HepG2 (cell line): ENCODE data around the gene TAF6L. TPM values are rescaled to one million over a fixed set of nuclear protein-coding genes. Genes with fewer than 3 reads are reported as not detected.

ENCODE experiments used
- AHDC1 ChIP-seq: sonication (generic); formaldehyde crosslinking; IDR thresholded peaks from 2 replicates; pipeline ENCODE4 v1.5.1; 2020; ENCODE audit warnings: mild to moderate bottlenecking, missing genetic modification reagents, borderline replicate concordance
- ARNT ChIP-seq: fragments of 450-650 bp; IDR thresholded peaks from 2 replicates; pipeline ENCODE4 v1.6.1; 2017
- CENPT ChIP-seq: sonication (generic); formaldehyde crosslinking; IDR thresholded peaks from 2 replicates; pipeline ENCODE4 v1.8.0; 2022; ENCODE audit warnings: low read depth, mild to moderate bottlenecking, moderate library complexity, missing genetic modification reagents
- CHD4 ChIP-seq: fragments of 200-600 bp; sonication (generic); IDR thresholded peaks from 2 replicates; pipeline ENCODE4 v1.7.0; 2017; ENCODE audit warnings: mild to moderate bottlenecking, low read length, borderline replicate concordance
- CREBL2 ChIP-seq: sonication (generic); formaldehyde crosslinking; IDR thresholded peaks from 2 replicates; pipeline ENCODE4 v1.8.1; 2023; ENCODE audit warnings: missing genetic modification reagents, mild to moderate bottlenecking, borderline replicate concordance
- FLYWCH1 ChIP-seq: sonication (generic); formaldehyde crosslinking; IDR thresholded peaks from 2 replicates; pipeline ENCODE4 v1.8.1; 2023; ENCODE audit warnings: mild to moderate bottlenecking, missing genetic modification reagents
- GATAD1 ChIP-seq: IDR thresholded peaks from 2 replicates; pipeline ENCODE4 v1.6.1; 2016; ENCODE audit warnings: missing genetic modification reagents, missing compliant biosample characterization
- HES4 ChIP-seq: sonication (generic); formaldehyde crosslinking; IDR thresholded peaks from 2 replicates; pipeline ENCODE4 v1.9.0; 2021; ENCODE audit warnings: mild to moderate bottlenecking, missing genetic modification reagents, borderline replicate concordance
- NCOA5 ChIP-seq: sonication (generic); formaldehyde crosslinking; IDR thresholded peaks from 2 replicates; pipeline ENCODE4 v1.4.0; 2020; ENCODE audit warnings: missing genetic modification reagents
- NFKB2 ChIP-seq: sonication (generic); formaldehyde crosslinking; IDR thresholded peaks from 2 replicates; pipeline ENCODE4 v1.4.0; 2020; ENCODE audit warnings: missing genetic modification reagents, borderline replicate concordance
- PCBP1 ChIP-seq: fragments of 200-400 bp; formaldehyde crosslinking; IDR thresholded peaks from 2 replicates; pipeline ENCODE4 v1.6.1; 2017; ENCODE audit warnings: mild to moderate bottlenecking, low read depth, low read length, borderline replicate concordance
- ZNF777 ChIP-seq: sonication (generic); formaldehyde crosslinking; IDR thresholded peaks from 2 replicates; pipeline ENCODE4 v1.4.0; 2020; ENCODE audit warnings: missing genetic modification reagents
- ZSCAN31 ChIP-seq: sonication (generic); formaldehyde crosslinking; IDR thresholded peaks from 2 replicates; pipeline ENCODE4 v1.5.0; 2020; ENCODE audit warnings: low read depth, mild to moderate bottlenecking, missing genetic modification reagents
- polyA plus RNA-seq, 8 experiments: library from polyadenylated mRNA; depleted of rRNA in 3 of 8; stranded (reverse) in 7 of 8; unstranded in 1 of 8; fragments of >200 nt; fragmentation: Illumina TruSeq in 4 of 8; extraction: Trizol in 4 of 8; gene quantifications; 2 replicates each; pipeline versions ENCODE4 v1.2.1 to v1.2.3, GENCODE V29; 2011 to 2016; ENCODE audit warnings: low read depth in 4 of 8, missing spikeins in 1 of 8, mixed read lengths in 1 of 8; ENCODE audit not compliant: insufficient read depth in 1 of 8
- total RNA-seq, 5 experiments: library from RNA; depleted of rRNA; stranded (reverse); fragments of >200 nt; fragmentation: Illumina TruSeq; extraction: Trizol; gene quantifications; 2 replicates each; pipeline ENCODE4 v1.2.3, GENCODE V29; 2016; ENCODE audit warnings: low read depth in 1 of 5
- TF ChIP-seq, protein P1 (sequence below): sonication (generic); formaldehyde crosslinking; IDR thresholded peaks from 2 replicates; pipeline ENCODE4 v1.4.0; 2020; ENCODE audit warnings: low read depth, mild to moderate bottlenecking, missing genetic modification reagents
- TF ChIP-seq, protein P2 (sequence below): sonication (generic); formaldehyde crosslinking; IDR thresholded peaks from 2 replicates; pipeline ENCODE4 v1.5.0; 2020; ENCODE audit warnings: mild to moderate bottlenecking, missing genetic modification reagents, moderate library complexity

Gene TAF6L
- total and polyA plus RNA-seq, 2 of the 13 experiments (the other 11 are each of a cell fraction or from before 2014, with no cell fraction given) = 12.6 to 19.4 TPM

DNA sequence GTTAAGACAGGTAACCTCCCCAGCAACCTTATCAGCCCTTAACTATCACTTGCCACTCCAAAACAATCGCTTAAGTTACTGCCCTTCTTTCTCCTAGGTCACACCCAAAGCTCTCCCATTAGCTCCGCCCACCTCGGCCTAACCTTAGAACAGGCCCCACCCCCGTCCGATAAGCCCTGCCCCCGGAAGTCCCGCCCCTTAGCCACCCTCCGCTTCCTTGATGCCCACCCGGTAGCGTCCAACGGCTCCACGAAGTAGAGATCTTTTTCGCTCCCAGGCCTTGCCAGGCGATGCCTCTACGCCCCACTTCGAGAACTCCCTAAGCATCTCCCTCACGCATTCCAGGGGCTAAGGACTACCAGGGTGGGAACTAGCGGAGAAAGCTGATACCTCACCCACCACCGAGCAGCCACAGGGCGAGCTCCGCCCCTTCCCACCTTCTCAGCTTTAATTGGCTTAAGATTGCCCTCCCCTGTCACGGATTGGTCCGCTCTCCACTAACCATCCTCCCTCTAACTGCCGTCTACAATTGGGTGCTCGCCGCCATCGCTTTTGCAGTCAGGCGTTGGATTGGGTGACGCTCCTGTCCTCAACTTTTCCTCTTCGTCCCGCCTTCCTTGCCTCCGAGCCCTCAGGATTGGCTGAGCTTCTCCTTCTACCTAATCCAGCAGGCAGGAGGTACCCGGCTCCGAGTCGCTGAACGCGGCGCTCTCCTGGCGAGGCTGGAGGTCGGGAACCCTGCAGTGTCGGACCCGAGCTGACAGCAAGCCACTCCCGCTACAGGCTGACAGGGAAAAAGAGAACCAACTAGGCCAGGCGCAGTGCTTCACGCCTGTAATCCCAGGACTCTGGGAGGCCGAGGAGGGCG lies 17.2 kb upstream of the TAF6L start, which contains the start of gene ZBTB3 (continued):
- TF ChIP-seq AHDC1 (CRISPR knock-in tag) = no peak
- peak; percentile 74; the same call in 1 of the 2 replicates for TF ChIP-seq CHD4
- TF ChIP-seq PCBP1 = no peak
- TF ChIP-seq HES4 (CRISPR knock-in tag) = no peak
- TF ChIP-seq CENPT (CRISPR knock-in tag) = no peak
- no peak for TF ChIP-seq CREBL2 (CRISPR knock-in tag)
- TF ChIP-seq, protein P1, sequence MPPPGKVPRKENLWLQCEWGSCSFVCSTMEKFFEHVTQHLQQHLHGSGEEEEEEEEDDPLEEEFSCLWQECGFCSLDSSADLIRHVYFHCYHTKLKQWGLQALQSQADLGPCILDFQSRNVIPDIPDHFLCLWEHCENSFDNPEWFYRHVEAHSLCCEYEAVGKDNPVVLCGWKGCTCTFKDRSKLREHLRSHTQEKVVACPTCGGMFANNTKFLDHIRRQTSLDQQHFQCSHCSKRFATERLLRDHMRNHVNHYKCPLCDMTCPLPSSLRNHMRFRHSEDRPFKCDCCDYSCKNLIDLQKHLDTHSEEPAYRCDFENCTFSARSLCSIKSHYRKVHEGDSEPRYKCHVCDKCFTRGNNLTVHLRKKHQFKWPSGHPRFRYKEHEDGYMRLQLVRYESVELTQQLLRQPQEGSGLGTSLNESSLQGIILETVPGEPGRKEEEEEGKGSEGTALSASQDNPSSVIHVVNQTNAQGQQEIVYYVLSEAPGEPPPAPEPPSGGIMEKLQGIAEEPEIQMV (CRISPR knock-in tag) = no peak
- peak; percentile 49 for TF ChIP-seq ZSCAN31 (CRISPR knock-in tag)
- TF ChIP-seq FLYWCH1 (CRISPR knock-in tag) = no peak
- no peak for TF ChIP-seq ARNT
- peak; percentile 3; the same call in 1 of the 2 replicates for TF ChIP-seq ZNF777 (CRISPR knock-in tag)
- no peak for TF ChIP-seq NCOA5 (CRISPR knock-in tag)
- peak; percentile 53; the same call in 1 of the 2 replicates for TF ChIP-seq NFKB2 (CRISPR knock-in tag)
- TF ChIP-seq, protein P2, sequence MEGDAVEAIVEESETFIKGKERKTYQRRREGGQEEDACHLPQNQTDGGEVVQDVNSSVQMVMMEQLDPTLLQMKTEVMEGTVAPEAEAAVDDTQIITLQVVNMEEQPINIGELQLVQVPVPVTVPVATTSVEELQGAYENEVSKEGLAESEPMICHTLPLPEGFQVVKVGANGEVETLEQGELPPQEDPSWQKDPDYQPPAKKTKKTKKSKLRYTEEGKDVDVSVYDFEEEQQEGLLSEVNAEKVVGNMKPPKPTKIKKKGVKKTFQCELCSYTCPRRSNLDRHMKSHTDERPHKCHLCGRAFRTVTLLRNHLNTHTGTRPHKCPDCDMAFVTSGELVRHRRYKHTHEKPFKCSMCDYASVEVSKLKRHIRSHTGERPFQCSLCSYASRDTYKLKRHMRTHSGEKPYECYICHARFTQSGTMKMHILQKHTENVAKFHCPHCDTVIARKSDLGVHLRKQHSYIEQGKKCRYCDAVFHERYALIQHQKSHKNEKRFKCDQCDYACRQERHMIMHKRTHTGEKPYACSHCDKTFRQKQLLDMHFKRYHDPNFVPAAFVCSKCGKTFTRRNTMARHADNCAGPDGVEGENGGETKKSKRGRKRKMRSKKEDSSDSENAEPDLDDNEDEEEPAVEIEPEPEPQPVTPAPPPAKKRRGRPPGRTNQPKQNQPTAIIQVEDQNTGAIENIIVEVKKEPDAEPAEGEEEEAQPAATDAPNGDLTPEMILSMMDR (CRISPR knock-in tag) = peak; percentile 29; the same call in 1 of the 2 replicates
- TF ChIP-seq GATAD1 = peak; percentile 86
